ENCODE data around the gene RGS7. TPM values are rescaled to one million over a fixed set of nuclear protein-coding genes. Genes with fewer than 3 reads are reported as not detected.

The RGS7 gene
- total RNA-seq, 4 donors from 2014 or later, result 0.39 TPM; not detected in 3

- WGBS, 2 donors, result 57 to 59% methylated on average over 5 of the region's 5 CpGs
- Histone ChIP-seq H3K9me3 (no peaks in the 10 kb centered on the region), H3K27ac (no peak overlapping the region), H3K36me3 (no peaks in the 10 kb centered on the region), H3K4me1 (no peaks in the 10 kb centered on the region), H3K4me3 (replicated peaks in 1 of 3) (no peak overlapping the region), H3K27me3 (no peaks in the 10 kb centered on the region)
- TF ChIP-seq, protein P1, sequence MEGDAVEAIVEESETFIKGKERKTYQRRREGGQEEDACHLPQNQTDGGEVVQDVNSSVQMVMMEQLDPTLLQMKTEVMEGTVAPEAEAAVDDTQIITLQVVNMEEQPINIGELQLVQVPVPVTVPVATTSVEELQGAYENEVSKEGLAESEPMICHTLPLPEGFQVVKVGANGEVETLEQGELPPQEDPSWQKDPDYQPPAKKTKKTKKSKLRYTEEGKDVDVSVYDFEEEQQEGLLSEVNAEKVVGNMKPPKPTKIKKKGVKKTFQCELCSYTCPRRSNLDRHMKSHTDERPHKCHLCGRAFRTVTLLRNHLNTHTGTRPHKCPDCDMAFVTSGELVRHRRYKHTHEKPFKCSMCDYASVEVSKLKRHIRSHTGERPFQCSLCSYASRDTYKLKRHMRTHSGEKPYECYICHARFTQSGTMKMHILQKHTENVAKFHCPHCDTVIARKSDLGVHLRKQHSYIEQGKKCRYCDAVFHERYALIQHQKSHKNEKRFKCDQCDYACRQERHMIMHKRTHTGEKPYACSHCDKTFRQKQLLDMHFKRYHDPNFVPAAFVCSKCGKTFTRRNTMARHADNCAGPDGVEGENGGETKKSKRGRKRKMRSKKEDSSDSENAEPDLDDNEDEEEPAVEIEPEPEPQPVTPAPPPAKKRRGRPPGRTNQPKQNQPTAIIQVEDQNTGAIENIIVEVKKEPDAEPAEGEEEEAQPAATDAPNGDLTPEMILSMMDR (IDR thresholded peaks at IDR 0.05), result no peak
- no peak for TF ChIP-seq POLR2A (IDR thresholded peaks at IDR 0.05)
- intact Hi-C loops (cut with DNase I), result no loop called here
- DNase-seq, result no peak
Measured at GRCh38 chr1:241391926-241392710, 35.1 kb upstream of the RGS7 start.

DNA sequence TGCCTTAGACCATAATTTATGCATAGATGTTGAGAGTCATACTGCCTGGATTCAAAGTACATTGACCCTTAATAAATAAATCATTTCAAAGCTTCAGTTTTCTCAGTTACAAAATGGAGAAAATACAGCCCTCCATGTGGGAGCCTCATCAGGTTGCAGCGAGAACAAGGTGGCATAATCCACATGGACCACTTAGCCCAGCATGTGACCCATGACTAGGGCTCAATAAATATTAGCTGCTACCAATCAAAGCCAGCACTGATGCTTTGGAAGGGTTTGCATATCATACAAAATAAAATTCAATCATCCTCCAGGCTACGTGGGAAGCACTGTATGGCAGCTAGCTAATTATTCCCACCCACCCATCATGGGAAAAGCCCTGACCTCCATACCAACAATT lies 33.5 kb upstream of the RGS7 start:
- TF ChIP-seq, protein P1 (IDR thresholded peaks at IDR 0.05), result no peak
- TF ChIP-seq POLR2A (IDR thresholded peaks at IDR 0.05), result no peak
- H3K9me3 ChIP-seq, result no peaks in the 10 kb centered on the region
- H3K4me1 ChIP-seq, result no peaks in the 10 kb centered on the region
- 75 to 94% methylated on average over 2 of the region's 2 CpGs for WGBS, 2 donors
- no peak for DNase-seq
- no peaks in the 10 kb centered on the region for H3K36me3 ChIP-seq
- H3K27me3 ChIP-seq, result no peaks in the 10 kb centered on the region
- intact Hi-C loops (cut with DNase I), result no loop called here
- H3K4me3 ChIP-seq (replicated peaks in 1 of 3), result no peak overlapping the region
- no peak overlapping the region for H3K27ac ChIP-seq

GRCh38 chr1:241389400-241389799 lies 32.4 kb upstream of the RGS7 start:
- Histone ChIP-seq H3K4me3 (replicated peaks in 1 of 3) (no peak overlapping the region), H3K9me3 (no peaks in the 10 kb centered on the region), H3K4me1 (no peaks in the 10 kb centered on the region), H3K27me3 (no peaks in the 10 kb centered on the region), H3K36me3 (no peaks in the 10 kb centered on the region), H3K27ac (no peak overlapping the region)
- TF ChIP-seq POLR2A (IDR thresholded peaks at IDR 0.05), result no peak
- TF ChIP-seq, protein P1 (IDR thresholded peaks at IDR 0.05), result no peak
- intact Hi-C loops (cut with DNase I), result no loop called here
- DNase-seq, result no peak
- 63 to 64% methylated on average over 3 of the region's 3 CpGs for WGBS, 2 donors

GRCh38 chr1:241387216-241387615 lies 30.2 kb upstream of the RGS7 start:
- Histone ChIP-seq H3K4me1 (no peaks in the 10 kb centered on the region), H3K27me3 (no peaks in the 10 kb centered on the region), H3K36me3 (no peaks in the 10 kb centered on the region), H3K4me3 (replicated peaks in 1 of 3) (no peak overlapping the region), H3K9me3 (no peaks in the 10 kb centered on the region), H3K27ac (no peak overlapping the region)
- TF ChIP-seq POLR2A (IDR thresholded peaks at IDR 0.05), result no peak
- TF ChIP-seq, protein P1 (IDR thresholded peaks at IDR 0.05), result no peak
- intact Hi-C loops (cut with DNase I), result no loop called here
- DNase-seq, result no peak

DNA sequence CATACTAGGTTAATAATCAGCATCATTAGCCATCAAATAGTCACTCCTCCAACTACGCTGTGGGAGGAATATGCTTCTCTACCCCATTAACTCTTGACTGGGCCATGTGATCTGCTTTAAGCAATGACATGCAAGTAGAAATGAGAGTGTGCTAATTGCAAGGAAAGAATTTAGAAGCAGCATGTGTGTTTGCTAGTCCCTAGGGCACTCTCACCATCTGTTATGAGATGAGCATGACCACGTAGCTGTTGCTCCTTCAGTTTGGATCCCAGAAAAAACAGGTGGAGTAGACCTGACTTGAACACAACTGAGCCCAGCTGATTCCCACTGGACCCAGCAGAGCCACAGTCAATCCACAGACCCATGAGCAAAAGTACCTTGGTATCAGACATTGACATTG lies 19.7 kb upstream of the RGS7 start:
- Histone ChIP-seq H3K9me3 (no peaks in the 10 kb centered on the region), H3K36me3 (no peaks in the 10 kb centered on the region), H3K27me3 (no peaks in the 10 kb centered on the region), H3K4me1 (no peaks in the 10 kb centered on the region), H3K4me3 (replicated peaks in 1 of 3) (no peak overlapping the region), H3K27ac (no peak overlapping the region)
- intact Hi-C loops (cut with DNase I), result no loop called here
- WGBS, 2 donors, result 55 to 67% methylated on average over 2 of the region's 2 CpGs
- TF ChIP-seq, protein P1 (IDR thresholded peaks at IDR 0.05), result no peak
- TF ChIP-seq POLR2A (IDR thresholded peaks at IDR 0.05), result no peak
- DNase-seq, result no peak

Data from thyroid gland (tissue), 4 donors.